Astrocyte (in vitro differentiated cells and primary cell): Measurements from ENCODE around the gene ATG16L1.

Experiments used
- EZH2 ChIP-seq: IDR thresholded peaks from 2 replicates; pipeline ENCODE4 v1.6.1; 2012; ENCODE audit warnings: mild to moderate bottlenecking, low read length, inconsistent platforms; ENCODE audit not compliant: insufficient read depth
- TF ChIP-seq, protein P1 (sequence below): IDR thresholded peaks from 2 replicates; pipeline ENCODE4 v1.5.1; 2011; ENCODE audit warnings: low read depth, mild to moderate bottlenecking, inconsistent platforms, low read length, moderate library complexity; ENCODE audit not compliant: insufficient read depth

DNA sequence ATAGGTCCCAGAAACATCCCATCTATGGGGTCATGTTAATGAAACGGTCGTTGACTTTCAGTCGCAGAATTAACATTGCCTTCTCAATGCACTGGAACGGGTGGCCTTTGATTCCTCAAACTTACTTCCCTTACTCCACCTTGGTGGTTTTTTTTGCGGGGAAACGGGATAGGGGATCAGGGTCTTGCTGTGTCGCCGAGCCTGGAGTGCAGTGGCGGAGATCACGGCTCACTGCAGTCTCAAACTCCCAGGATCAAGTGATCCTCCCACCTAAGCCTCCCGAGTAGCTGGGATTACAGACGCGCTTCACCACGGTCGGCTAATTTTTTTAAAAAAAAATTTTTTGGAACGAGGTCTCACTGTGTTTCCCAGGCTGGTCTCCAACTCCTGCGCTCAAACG is 754 bp downstream of the ATG16L1 start:
- TF ChIP-seq, protein P1, sequence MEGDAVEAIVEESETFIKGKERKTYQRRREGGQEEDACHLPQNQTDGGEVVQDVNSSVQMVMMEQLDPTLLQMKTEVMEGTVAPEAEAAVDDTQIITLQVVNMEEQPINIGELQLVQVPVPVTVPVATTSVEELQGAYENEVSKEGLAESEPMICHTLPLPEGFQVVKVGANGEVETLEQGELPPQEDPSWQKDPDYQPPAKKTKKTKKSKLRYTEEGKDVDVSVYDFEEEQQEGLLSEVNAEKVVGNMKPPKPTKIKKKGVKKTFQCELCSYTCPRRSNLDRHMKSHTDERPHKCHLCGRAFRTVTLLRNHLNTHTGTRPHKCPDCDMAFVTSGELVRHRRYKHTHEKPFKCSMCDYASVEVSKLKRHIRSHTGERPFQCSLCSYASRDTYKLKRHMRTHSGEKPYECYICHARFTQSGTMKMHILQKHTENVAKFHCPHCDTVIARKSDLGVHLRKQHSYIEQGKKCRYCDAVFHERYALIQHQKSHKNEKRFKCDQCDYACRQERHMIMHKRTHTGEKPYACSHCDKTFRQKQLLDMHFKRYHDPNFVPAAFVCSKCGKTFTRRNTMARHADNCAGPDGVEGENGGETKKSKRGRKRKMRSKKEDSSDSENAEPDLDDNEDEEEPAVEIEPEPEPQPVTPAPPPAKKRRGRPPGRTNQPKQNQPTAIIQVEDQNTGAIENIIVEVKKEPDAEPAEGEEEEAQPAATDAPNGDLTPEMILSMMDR, result no peak
- TF ChIP-seq EZH2, result no peak
